Ovary (tissue), 9 donors: Measurements from ENCODE around the gene HSPA9. TPM values are rescaled to one million over a fixed set of nuclear protein-coding genes. Genes with fewer than 3 reads are reported as not detected.

Experiments
- DNase-seq, 5 donors: peaks; one replicate each; pipeline ENCODE4 v3.0.0-alpha.2; 2019 to 2020
- H3K27ac ChIP-seq, 2 donors: fragments of 200-600 bp; one replicate each; pipeline versions ENCODE4 v1.5.1 to v1.8.0; 2019 to 2022
- H3K27me3 ChIP-seq: fragments of 200-600 bp; one replicate; pipeline ENCODE4 v1.8.0; 2022
- H3K36me3 ChIP-seq: fragments of 200-600 bp; sonication (generic); one replicate; pipeline ENCODE4 v1.5.1; 2019
- H3K4me1 ChIP-seq: one replicate; pipeline ENCODE4 v1.8.1; 2013; ENCODE audit warnings: mild to moderate bottlenecking, moderate library complexity; ENCODE audit not compliant: insufficient read depth
- H3K4me3 ChIP-seq: fragments of 200-600 bp; sonication (generic); one replicate; pipeline ENCODE4 v1.5.1; 2017
- H3K9me3 ChIP-seq, 2 donors: fragments of 200-600 bp in 1 of 2; sonication (generic) in 1 of 2; one replicate each; pipeline versions ENCODE4 v1.5.1 to v1.8.1; 2013 to 2019; ENCODE audit warnings: mild to moderate bottlenecking in 1 of 2, moderate library complexity in 1 of 2
- EP300 ChIP-seq: sonication (generic); formaldehyde crosslinking; IDR thresholded peaks from one replicate; pipeline ENCODE4 v1.6.1; 2017; ENCODE audit warnings: antibody characterized with exemption
- POLR2A ChIP-seq: fragments of 450-650 bp; IDR thresholded peaks from one replicate; pipeline ENCODE4 v1.6.1; 2017; ENCODE audit warnings: antibody characterized with exemption, mild to moderate bottlenecking, moderate library complexity
- WGBS, 3 donors: extraction: QIAGEN DNeasy Blood & Tissue Kit in 1 of 3; methylation state at CpG; one replicate each; pipeline versions ENCODE4 v1.1.5 to v1.1.7; 2013 to 2017; 5-methylcytosine and 5-hydroxymethylcytosine counted together
- intact Hi-C, 4 donors: fragments of 100-400 bp; cut with DNase I; formaldehyde crosslinking; loops; one replicate each; pipeline versions ENCODE4 v1.11.0 to v1.15.1; 2022 to 2023
- polyA plus RNA-seq, 2 donors: library from polyadenylated mRNA; stranded (reverse); fragments of 200-250 nt in 1 of 2; fragments of 350-450 nt in 1 of 2; fragmentation: Illumina TruSeq in 1 of 2; extraction: RNeasy Lipid Tissue Mini Kit (QIAGEN cat#74804) in 1 of 2; gene quantifications; one replicate each; pipeline ENCODE4 v1.2.3, GENCODE V29; 2013 to 2014
- total RNA-seq, 7 donors: library from RNA; depleted of rRNA in 2 of 7; stranded (reverse); fragments of >200 nt in 2 of 7; fragmentation: NEBNext Ultra II Directional in 3 of 7; extraction: Animal tissue kit (Norgen Biotek cat#: 25700) in 3 of 7; gene quantifications; one replicate each; pipeline versions ENCODE4 v1.1.0 to v1.2.4, GENCODE V29; 2016 to 2023
- TF ChIP-seq, protein P1 (sequence below), 3 donors: fragments of 450-650 bp in 2 of 3; fragments of 200-600 bp in 1 of 3; IDR thresholded peaks; one replicate each; pipeline versions ENCODE4 v1.5.1 to v1.8.0; 2016 to 2022; ENCODE audit warnings: antibody characterized with exemption in 3 of 3, mild to moderate bottlenecking in 1 of 3
- donor health status: DM: no; HTN: no; CAD: no; lungs with moderate emphysema.
- donor health status: DM: no; HTN: no; CAD: no.
- donor health status: Bipolar disorder and iron deficiency.
- donor health status: DM: yes; HTN: yes; CAD: no.
- donor health status: DM: no; HTN: no; CAD: no.
- donor health status: DM: yes; HTN: yes; CAD: no.

Gene HSPA9
- total and polyA plus RNA-seq, 9 donors, result 85.4 to 340 (median 180) TPM

DNA sequence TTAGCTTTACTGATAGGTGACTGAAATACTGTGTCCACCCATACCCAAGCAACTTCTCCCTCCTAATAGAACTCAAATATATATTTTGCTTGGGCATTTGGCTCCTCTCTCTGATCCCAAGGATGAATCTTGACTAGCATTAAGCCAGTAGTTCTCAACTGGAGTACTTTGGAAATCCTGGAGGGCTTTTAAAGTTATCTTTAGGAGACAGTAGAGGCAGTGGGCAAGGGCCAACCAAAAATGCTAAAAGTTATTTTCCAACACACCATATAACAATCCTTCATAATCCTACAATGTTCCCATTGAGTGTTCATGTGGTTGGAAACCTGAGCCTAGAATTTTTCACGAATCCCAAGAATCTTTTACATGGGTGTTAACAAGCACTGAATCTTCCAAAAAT, 21.1 kb downstream of the HSPA9 start:
- DNase-seq, result no peak
- Histone ChIP-seq H3K27ac (no peak overlapping the region), H3K4me1 (peaks cover 2% of the 10 kb centered on the region), H3K4me3 (no peak overlapping the region), H3K36me3 (no peaks in the 10 kb centered on the region), H3K9me3 (no peaks in the 10 kb centered on the region), H3K27me3 (no peaks in the 10 kb centered on the region)
- TF ChIP-seq, protein P1, sequence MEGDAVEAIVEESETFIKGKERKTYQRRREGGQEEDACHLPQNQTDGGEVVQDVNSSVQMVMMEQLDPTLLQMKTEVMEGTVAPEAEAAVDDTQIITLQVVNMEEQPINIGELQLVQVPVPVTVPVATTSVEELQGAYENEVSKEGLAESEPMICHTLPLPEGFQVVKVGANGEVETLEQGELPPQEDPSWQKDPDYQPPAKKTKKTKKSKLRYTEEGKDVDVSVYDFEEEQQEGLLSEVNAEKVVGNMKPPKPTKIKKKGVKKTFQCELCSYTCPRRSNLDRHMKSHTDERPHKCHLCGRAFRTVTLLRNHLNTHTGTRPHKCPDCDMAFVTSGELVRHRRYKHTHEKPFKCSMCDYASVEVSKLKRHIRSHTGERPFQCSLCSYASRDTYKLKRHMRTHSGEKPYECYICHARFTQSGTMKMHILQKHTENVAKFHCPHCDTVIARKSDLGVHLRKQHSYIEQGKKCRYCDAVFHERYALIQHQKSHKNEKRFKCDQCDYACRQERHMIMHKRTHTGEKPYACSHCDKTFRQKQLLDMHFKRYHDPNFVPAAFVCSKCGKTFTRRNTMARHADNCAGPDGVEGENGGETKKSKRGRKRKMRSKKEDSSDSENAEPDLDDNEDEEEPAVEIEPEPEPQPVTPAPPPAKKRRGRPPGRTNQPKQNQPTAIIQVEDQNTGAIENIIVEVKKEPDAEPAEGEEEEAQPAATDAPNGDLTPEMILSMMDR (IDR thresholded peaks at IDR 0.05), result no peak
- TF ChIP-seq POLR2A (no peak), EP300 (no peak)
- intact Hi-C loops, result no loop called here
- WGBS, 3 donors, result 54 to 66% (median 62%) methylated on average over 1 of the region's 1 CpG

DNA sequence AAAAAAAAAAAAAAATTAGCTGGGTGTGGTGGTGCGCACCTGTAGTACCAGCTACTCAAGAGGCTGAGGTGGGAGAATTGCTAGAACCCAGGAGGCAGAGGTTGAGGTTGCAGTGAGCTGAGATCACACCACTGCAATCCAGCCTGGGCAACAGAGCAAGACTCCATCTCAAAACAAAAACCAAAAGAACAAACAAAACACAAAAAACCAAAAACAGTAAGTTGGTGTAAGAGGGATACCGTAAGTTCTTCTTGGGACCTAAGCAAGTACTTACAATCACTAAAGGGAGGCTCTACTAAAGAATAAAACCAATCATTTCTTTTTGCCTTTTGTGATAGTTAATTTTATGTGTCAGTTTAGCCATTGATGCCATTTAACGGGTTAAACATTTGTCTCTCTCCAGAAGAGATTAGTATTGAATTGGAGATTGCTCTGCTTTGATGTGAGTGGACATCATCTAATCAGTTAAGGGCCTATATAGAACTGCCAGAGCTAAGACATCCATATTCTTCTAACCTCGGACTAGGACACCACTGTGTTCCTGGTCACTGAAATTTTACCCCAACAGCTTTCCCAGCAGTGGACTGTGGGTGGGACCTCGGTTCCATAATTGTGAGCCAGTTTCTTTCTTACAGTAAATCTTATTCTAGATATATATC, 21.6 kb downstream of the HSPA9 start:
- Histone ChIP-seq H3K27ac (no peak overlapping the region), H3K27me3 (no peaks in the 10 kb centered on the region), H3K36me3 (no peaks in the 10 kb centered on the region), H3K4me3 (no peak overlapping the region), H3K4me1 (peaks cover 2% of the 10 kb centered on the region), H3K9me3 (no peaks in the 10 kb centered on the region)
- intact Hi-C loops, result no loop called here
- WGBS, 3 donors, result 74 to 79% (median 79%) methylated on average over 5 of the region's 5 CpGs
- DNase-seq, result no peak
- TF ChIP-seq POLR2A, result no peak

DNA sequence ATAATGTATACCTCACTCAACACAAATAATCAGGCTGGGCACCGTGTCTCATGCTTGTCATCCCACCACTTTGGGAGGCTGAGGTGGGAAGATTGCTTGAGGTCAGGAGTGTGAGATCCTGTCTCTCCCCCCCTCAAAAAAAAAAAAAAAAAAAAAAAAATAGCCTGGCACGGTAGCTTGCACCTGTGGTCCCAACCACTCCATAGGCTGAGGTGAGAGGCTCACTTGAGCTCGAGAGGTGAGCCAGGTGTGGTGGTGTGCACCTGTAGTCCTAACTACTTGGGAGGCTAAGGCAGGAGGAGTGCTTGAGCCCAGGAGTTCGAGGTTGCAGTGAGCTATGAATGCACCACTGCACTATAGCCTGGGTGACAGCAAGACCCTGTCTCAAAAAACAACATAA, 22.5 kb downstream of the HSPA9 start:
- no peak for TF ChIP-seq POLR2A
- no peak for TF ChIP-seq EP300
- TF ChIP-seq, protein P1 (IDR thresholded peaks at IDR 0.05), result no peak
- 79 to 86% (median 82%) methylated on average over 4 of the region's 4 CpGs for WGBS, 3 donors
- no peaks in the 10 kb centered on the region for H3K36me3 ChIP-seq
- H3K9me3 ChIP-seq, result no peaks in the 10 kb centered on the region
- intact Hi-C loops, result no loop called here
- no peak overlapping the region for H3K27ac ChIP-seq
- H3K27me3 ChIP-seq, result no peaks in the 10 kb centered on the region
- no peak for DNase-seq
- H3K4me1 ChIP-seq, result peaks cover 2% of the 10 kb centered on the region
- H3K4me3 ChIP-seq, result no peak overlapping the region

DNA sequence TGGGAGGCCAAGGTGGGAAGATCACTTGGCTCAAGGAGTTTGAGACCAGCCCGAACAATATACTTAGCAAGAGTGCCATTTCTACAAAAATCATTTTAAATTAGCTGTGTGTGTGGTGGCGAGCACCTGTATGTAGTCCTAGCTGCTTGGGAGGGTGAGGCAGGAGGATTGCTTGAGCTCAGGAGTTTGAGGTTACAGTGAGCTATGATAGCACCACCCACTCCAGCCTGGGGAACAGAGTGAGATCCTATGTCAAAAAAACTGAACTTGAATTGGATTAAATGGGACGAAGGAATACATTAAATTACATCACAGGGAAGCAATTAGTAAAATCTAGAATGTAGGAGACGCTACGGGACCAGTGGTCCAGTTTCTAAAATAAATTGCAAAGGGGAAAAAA, 25.8 kb downstream of the HSPA9 start:
- peaks cover 14% of the 10 kb centered on the region for H3K4me1 ChIP-seq
- TF ChIP-seq POLR2A, result no peak
- no peak for TF ChIP-seq EP300
- TF ChIP-seq, protein P1 (IDR thresholded peaks at IDR 0.05), result no peak
- no peaks in the 10 kb centered on the region for H3K9me3 ChIP-seq
- DNase-seq, result no peak
- no peak overlapping the region for H3K27ac ChIP-seq
- H3K36me3 ChIP-seq, result no peaks in the 10 kb centered on the region
- intact Hi-C loops, result no loop called here
- 92 to 97% (median 96%) methylated on average over 5 of the region's 5 CpGs for WGBS, 3 donors
- H3K27me3 ChIP-seq, result no peaks in the 10 kb centered on the region
- H3K4me3 ChIP-seq, result no peak overlapping the region

DNA sequence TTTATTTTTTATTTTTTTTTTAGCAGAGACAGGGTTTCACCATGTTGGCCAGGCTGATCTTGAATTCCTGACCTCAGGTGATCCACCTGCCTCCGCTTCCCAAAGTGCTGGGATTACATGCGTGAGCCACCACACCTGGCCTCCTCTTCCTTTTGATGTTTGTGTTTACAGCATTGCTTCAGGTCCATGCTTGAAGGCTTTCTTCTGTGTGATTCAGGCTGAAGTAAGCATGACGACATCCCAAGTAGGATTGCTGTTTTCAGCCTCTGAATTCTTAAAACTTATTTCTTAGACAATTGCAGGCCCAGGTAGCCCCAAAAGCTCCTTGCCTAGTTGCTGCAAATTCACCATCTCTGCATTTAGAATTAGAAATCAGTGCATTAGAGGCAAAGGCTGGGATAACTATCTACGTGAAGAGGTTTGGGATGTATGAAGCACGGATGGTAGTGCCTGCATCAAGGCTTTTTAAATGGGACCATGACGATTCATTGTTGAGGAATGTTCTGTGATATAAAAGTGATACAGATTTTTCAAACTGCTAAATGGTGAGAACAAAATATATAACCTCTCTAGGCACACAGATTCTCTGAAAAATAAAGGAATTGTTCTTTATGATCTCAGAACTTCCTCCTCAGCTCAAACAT, 29.2 kb downstream of the HSPA9 start:
- DNase-seq, result no peak
- Histone ChIP-seq H3K27ac (no peak overlapping the region), H3K27me3 (no peaks in the 10 kb centered on the region), H3K36me3 (no peaks in the 10 kb centered on the region), H3K9me3 (no peaks in the 10 kb centered on the region), H3K4me3 (no peak overlapping the region), H3K4me1 (peaks cover 17% of the 10 kb centered on the region)
- intact Hi-C loops, result no loop called here
- 69 to 80% (median 80%) methylated on average over 6 of the region's 6 CpGs for WGBS, 3 donors
- no peak for TF ChIP-seq POLR2A
- TF ChIP-seq, protein P1 (IDR thresholded peaks at IDR 0.05), result no peak
- no peak for TF ChIP-seq EP300
